Measurements from ENCODE around the gene CTPS1.

CTPS1 gene

DNA sequence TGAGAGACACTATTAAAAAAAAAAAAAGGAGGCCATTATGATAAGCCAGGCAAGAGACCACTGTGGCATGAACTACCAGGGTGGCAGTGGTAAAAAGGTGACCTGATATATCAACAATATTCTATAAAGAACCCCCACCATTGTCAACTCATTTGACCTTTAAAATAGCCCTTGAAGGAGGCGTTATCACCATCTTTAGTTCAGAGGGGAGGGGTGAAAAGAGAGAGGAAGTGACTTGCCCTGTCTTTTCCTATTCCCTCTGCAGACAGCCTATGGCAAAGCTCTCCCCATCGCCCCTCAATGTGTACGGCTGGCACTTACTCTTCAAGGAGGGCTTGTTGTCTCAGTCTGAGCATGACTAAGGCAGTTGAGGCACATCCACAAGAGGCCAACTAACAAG, 53.8 kb downstream of the CTPS1 start:
- no peak for DNase-seq (ENCODE audit: low spot score)

DNA sequence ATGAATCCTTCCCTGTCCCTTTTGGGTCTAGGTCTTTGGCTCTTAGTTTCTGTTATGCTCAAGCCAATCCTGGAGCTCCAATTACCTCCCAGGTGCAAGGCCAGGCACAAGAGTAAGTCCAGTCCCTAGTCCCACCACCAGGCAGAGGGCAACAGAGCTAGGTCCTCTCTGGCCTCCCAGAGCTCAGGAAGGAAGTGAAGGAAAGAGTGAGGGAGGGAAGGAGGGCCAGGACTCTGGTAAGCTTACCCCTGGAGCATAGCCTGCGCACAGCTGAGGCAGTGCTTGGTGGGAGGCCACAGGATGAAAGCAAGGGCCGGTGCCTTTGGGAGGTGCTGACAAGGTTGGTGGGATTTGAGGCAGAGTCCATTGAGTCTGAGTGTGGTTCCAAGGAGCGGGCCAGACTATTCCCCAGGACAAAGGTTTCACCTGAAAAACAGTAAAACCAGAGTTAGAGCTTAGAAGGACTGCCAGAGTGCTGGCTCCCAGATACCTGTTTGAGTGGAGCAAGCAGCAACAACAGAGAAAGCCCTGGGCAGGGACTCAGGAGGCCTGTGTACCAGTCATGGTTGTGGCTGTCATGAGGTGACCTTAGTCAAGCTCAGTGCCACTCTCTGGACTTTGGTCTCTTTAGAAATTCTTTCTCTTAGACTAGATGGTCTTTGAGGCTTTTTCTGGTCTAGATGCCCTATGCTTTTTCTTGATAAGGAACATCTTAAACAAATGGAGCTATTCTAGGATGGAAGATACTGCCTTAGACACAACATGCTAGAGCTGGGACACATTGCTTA, 57.8 kb downstream of the CTPS1 start:
- TF ChIP-seq, protein P1, sequence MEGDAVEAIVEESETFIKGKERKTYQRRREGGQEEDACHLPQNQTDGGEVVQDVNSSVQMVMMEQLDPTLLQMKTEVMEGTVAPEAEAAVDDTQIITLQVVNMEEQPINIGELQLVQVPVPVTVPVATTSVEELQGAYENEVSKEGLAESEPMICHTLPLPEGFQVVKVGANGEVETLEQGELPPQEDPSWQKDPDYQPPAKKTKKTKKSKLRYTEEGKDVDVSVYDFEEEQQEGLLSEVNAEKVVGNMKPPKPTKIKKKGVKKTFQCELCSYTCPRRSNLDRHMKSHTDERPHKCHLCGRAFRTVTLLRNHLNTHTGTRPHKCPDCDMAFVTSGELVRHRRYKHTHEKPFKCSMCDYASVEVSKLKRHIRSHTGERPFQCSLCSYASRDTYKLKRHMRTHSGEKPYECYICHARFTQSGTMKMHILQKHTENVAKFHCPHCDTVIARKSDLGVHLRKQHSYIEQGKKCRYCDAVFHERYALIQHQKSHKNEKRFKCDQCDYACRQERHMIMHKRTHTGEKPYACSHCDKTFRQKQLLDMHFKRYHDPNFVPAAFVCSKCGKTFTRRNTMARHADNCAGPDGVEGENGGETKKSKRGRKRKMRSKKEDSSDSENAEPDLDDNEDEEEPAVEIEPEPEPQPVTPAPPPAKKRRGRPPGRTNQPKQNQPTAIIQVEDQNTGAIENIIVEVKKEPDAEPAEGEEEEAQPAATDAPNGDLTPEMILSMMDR (IDR thresholded peaks at IDR 0.05; ENCODE audit: borderline replicate concordance, control extremely low read depth, extremely low read depth, insufficient read depth, missing control alignments), result no peak
- DNase-seq (ENCODE audit: low spot score), result no peak
- in situ Hi-C loops (cut with MboI; ENCODE audit: low sequenced_read_pairs, unreplicated experiment), result no loop called here

More for the DNA sequence above, 53.8 kb downstream of the CTPS1 start:
- TF ChIP-seq, protein P1 (IDR thresholded peaks at IDR 0.05; ENCODE audit: borderline replicate concordance, control extremely low read depth, extremely low read depth, insufficient read depth, missing control alignments), result no peak
- in situ Hi-C loops (cut with MboI; ENCODE audit: low sequenced_read_pairs, unreplicated experiment), result no loop called here

DNA sequence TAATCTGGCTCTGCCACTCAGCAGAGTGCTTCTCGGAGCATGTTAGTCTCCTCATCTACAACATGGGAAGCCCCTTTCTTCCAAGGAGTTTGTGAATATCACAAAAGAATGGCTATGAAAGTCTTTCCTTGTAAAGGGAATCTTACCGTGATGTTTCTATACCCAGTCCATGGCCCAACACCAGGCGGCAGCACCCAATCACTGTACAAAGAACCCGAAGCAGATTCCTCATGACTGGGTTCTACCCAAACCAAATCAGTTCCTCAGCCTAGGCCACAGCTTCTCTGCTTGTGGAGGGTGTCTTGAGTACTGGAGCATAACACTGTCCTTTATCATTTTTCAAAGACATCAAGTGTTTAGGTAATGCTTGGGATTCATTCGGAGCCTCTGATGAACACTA, 58.6 kb downstream of the CTPS1 start:
- TF ChIP-seq, protein P1 (IDR thresholded peaks at IDR 0.05; ENCODE audit: borderline replicate concordance, control extremely low read depth, extremely low read depth, insufficient read depth, missing control alignments), result no peak
- DNase-seq (ENCODE audit: low spot score), result no peak
- in situ Hi-C loops (cut with MboI; ENCODE audit: low sequenced_read_pairs, unreplicated experiment), result no loop called here

DNA sequence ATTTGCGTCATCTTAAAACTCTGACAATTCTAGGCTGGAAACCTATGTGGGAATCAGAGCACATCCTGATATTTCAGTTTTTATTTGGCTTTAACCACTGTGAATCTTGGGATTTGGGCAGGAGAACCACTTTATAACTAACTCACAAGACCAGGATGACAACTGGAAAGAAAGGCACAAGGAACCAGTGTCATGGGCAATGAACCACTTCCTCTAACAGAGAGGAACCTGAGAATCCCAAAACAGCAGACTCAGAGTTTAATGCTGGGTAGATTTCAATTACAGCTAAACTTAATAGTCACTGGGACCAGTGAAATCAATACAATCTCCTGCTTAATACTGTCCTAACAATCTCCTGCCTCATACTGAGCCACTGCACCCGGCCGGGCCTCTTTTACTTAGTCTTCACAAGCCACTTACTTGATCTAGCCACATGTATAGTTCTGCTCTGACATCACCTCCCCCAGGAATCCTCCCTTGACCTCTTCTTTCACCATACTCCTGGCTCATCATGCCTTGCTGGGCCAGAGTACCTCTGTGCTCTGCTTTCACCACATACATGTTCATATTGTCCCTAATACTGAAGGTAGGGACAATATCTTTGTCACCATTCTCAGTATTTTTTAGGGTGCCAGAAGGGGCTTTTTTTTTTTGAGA, 62.2 kb downstream of the CTPS1 start:
- no peak for DNase-seq (ENCODE audit: low spot score)
- in situ Hi-C loops (cut with MboI; ENCODE audit: low sequenced_read_pairs, unreplicated experiment), result no loop called here
- TF ChIP-seq, protein P1 (IDR thresholded peaks at IDR 0.05; ENCODE audit: borderline replicate concordance, control extremely low read depth, extremely low read depth, insufficient read depth, missing control alignments), result no peak

DNA sequence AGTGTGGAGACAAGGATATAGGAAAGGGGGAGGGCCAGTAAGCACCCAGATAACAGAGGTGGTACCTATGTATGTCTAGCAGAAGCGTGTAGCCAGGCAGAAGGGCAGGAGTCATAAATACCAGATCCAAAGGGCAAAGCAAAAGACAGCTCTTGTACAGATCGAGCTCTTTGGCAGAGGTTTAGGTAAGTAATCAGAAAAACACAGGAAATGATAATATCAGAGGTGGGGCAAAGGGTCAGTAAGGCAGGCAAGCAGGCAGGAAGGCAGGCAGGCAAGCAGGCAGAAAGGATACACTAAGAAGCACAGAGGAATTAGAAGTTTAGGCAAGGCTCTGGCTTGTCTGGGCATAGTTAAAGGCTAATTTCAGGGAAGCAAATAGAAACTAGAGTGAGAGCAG, 64.7 kb downstream of the CTPS1 start:
- DNase-seq (ENCODE audit: low spot score), result no peak
- TF ChIP-seq, protein P1 (IDR thresholded peaks at IDR 0.05; ENCODE audit: borderline replicate concordance, control extremely low read depth, extremely low read depth, insufficient read depth, missing control alignments), result no peak
- in situ Hi-C loops (cut with MboI; ENCODE audit: low sequenced_read_pairs, unreplicated experiment), result no loop called here

DNA sequence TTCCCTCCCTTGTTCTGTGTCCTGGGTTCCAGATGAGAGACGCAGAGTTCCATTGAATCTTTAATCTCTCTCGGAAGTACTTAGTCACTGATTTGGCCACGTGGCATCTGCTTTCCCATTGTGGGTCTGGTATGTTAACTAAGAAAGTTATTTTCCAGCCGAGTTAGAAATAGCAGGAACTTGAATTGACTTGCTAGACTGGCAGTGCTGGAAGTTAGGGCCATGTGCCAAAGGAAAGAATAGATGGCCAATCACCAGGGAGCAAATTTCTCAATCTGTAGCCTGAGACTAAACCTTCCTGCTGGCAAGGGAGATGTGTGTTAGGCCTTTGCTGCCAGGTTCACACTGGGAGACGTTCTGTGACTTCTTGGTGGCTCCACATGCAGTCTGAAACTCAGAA, 66.2 kb downstream of the CTPS1 start:
- TF ChIP-seq, protein P1 (IDR thresholded peaks at IDR 0.05; ENCODE audit: borderline replicate concordance, control extremely low read depth, extremely low read depth, insufficient read depth, missing control alignments), result no peak
- in situ Hi-C loops (cut with MboI; ENCODE audit: low sequenced_read_pairs, unreplicated experiment), result no loop called here
- DNase-seq (ENCODE audit: low spot score), result no peak
